Type B pancreatic cell (in vitro differentiated cells): ENCODE results near the gene ALDH1A3. TPM values are rescaled to one million over a fixed set of nuclear protein-coding genes. Genes with fewer than 3 reads are reported as not detected.
A peak's percentile ranks its signal among the peaks of the same experiment; 100 is the strongest.

ENCODE experiments used
- DNase-seq: peaks from one replicate; pipeline ENCODE4 v3.0.0; 2021; ENCODE audit warnings: mixed read lengths; ENCODE audit not compliant: unreplicated experiment; ENCODE audit errors: extremely low spot score
- H3K27ac Mint-ChIP-seq: 2 replicates; pipeline ENCODE4 v1.8.0; 2021; ENCODE audit warnings: mild to moderate bottlenecking, mixed read lengths
- H3K27me3 Mint-ChIP-seq: 2 replicates; pipeline ENCODE4 v1.8.0; 2021; ENCODE audit warnings: mixed read lengths
- H3K36me3 Mint-ChIP-seq: 2 replicates; pipeline ENCODE4 v1.8.0; 2021; ENCODE audit warnings: mixed read lengths
- H3K4me1 Mint-ChIP-seq: one replicate; pipeline ENCODE4 v1.8.0; 2021; ENCODE audit warnings: mixed read lengths; ENCODE audit not compliant: unreplicated experiment
- H3K4me3 Mint-ChIP-seq: 2 replicates; pipeline ENCODE4 v1.8.0; 2021; ENCODE audit warnings: mild to moderate bottlenecking, mixed read lengths
- H3K9me3 Mint-ChIP-seq: 2 replicates; pipeline ENCODE4 v1.8.0; 2021; ENCODE audit warnings: mixed read lengths
- CTCF ChIP-seq: fragments of 200-600 bp; sonication (generic); conservative IDR thresholded peaks from 2 replicates; pipeline ENCODE4 v1.5.0; 2021; ENCODE audit warnings: antibody characterized with exemption, mild to moderate bottlenecking
- total RNA-seq: library from RNA; stranded (reverse); gene quantifications from 2 replicates; pipeline ENCODE4 v1.2.1, GENCODE V29; 2021; ENCODE audit warnings: low replicate concordance

Gene ALDH1A3
- total RNA-seq, 1 donor from 2014 or later, result 13.0 TPM

- DNase-seq, result peak; percentile 85
- Mint-ChIP-seq H3K9me3 (no peaks in the 10 kb centered on the region), H3K4me1 (peaks cover 5% of the 10 kb centered on the region), H3K27ac (peak overlapping the region; percentile 71), H3K36me3 (no peaks in the 10 kb centered on the region), H3K27me3 (peaks cover 85% of the 10 kb centered on the region), H3K4me3 (peak overlapping the region; percentile 87)
- TF ChIP-seq CTCF, result peak; percentile 88
Measured at GRCh38 chr15:100918034-100918689, 38.5 kb downstream of the ALDH1A3 start.

- no peak for TF ChIP-seq CTCF
- no peak for DNase-seq
Measured at GRCh38 chr15:100918690-100919480, 39.3 kb downstream of the ALDH1A3 start, which contains the start of gene LRRK1. LRRK1 (plus strand) TSS chr15:100919357; CDS start chr15:100924633, 5,276 bp downstream.

GRCh38 chr15:100919481-100920405 lies 40.1 kb downstream of the ALDH1A3 start:
- no peaks in the 10 kb centered on the region for H3K9me3 Mint-ChIP-seq
- TF ChIP-seq CTCF, result no peak
- DNase-seq, result no peak
- peak overlapping the region; percentile 78 for H3K4me3 Mint-ChIP-seq
- H3K36me3 Mint-ChIP-seq, result no peaks in the 10 kb centered on the region
- peaks cover 89% of the 10 kb centered on the region for H3K27me3 Mint-ChIP-seq
- H3K4me1 Mint-ChIP-seq, result peaks cover 5% of the 10 kb centered on the region
- H3K27ac Mint-ChIP-seq, result peak overlapping the region; percentile 35

More at GRCh38 chr15:100918690-100919480, 39.3 kb downstream of the ALDH1A3 start, which contains the start of gene LRRK1:
- Mint-ChIP-seq H3K4me1 (peaks cover 5% of the 10 kb centered on the region), H3K4me3 (peak within 1 kb of the TSS; percentile 87), H3K27me3 (peaks cover 88% of the 10 kb centered on the region), H3K9me3 (no peaks in the 10 kb centered on the region), H3K36me3 (no peaks in the 10 kb centered on the region), H3K27ac (peak within 1 kb of the TSS; percentile 71)

- Mint-ChIP-seq H3K27me3 (peaks cover 85% of the 10 kb centered on the region), H3K36me3 (no peaks in the 10 kb centered on the region), H3K27ac (peak overlapping the region; percentile 35), H3K9me3 (no peaks in the 10 kb centered on the region), H3K4me3 (peak overlapping the region; percentile 78), H3K4me1 (peaks cover 5% of the 10 kb centered on the region)
- TF ChIP-seq CTCF, result no peak
- no peak for DNase-seq
Measured at GRCh38 chr15:100920516-100921135, 41.0 kb downstream of the ALDH1A3 start.
